H1 (cell line): ENCODE data around the gene RAB32.

ENCODE experiments used
- CBX8 ChIP-seq: fragments of 300-800, 300-1000 bp; sonication (generic); IDR thresholded peaks from 2 replicates; pipeline ENCODE4 v1.7.1; 2016; ENCODE audit warnings: low read depth, low read length, borderline replicate concordance
- CEBPB ChIP-seq: IDR thresholded peaks from 2 replicates; pipeline ENCODE4 v1.6.1; 2012; ENCODE audit warnings: low read depth, low read length
- CTCF ChIP-seq, 3 experiments: IDR thresholded peaks; 1 replicate in 2 of 3; 2 replicates in 1 of 3; pipeline versions ENCODE4 v1.5.1 to v1.6.1; 2011; ENCODE audit warnings: low read length in 3 of 3, mild to moderate bottlenecking in 3 of 3, inconsistent platforms in 2 of 3, low read depth in 1 of 3, moderate library complexity in 1 of 3; ENCODE audit not compliant: insufficient read depth in 1 of 3; ENCODE audit errors: control extremely low read depth in 1 of 3
- JUN ChIP-seq: IDR thresholded peaks from 2 replicates; pipeline ENCODE4 v1.6.1; 2011; ENCODE audit warnings: low read depth, mild to moderate bottlenecking, improper control_type of control experiment, low read length
- JUND ChIP-seq: IDR thresholded peaks from 2 replicates; pipeline ENCODE4 v1.6.1; 2011; ENCODE audit warnings: mild to moderate bottlenecking, improper control_type of control experiment, low read length
- MAFK ChIP-seq: IDR thresholded peaks from 2 replicates; pipeline ENCODE4 v1.6.1; 2012; ENCODE audit warnings: low read depth, mild to moderate bottlenecking, improper control_type of control experiment, low read length
- POLR2A ChIP-seq, 2 experiments: IDR thresholded peaks; 1 replicate in 1 of 2; 2 replicates in 1 of 2; pipeline ENCODE4 v1.6.1; 2011; ENCODE audit warnings: low read depth in 2 of 2, low read length in 2 of 2, mild to moderate bottlenecking in 2 of 2; ENCODE audit errors: control extremely low read depth in 1 of 2
- YY1 ChIP-seq: IDR thresholded peaks from 2 replicates; pipeline ENCODE4 v1.6.1; 2011; ENCODE audit warnings: low read depth, mild to moderate bottlenecking, low read length

GRCh38 chr6:146581968-146582367 is 38.3 kb downstream of the RAB32 start:
- TF ChIP-seq YY1 (no peak), CTCF (IDR thresholded peaks at IDR 0.05; ENCODE audit: control extremely low read depth in 1 of 3, insufficient read depth in 1 of 3, low read depth in 1 of 3, low read length in 3 of 3) (no peak), JUND (no peak), POLR2A (IDR thresholded peaks at IDR 0.05; ENCODE audit: control extremely low read depth in 1 of 2, low read depth in 2 of 2, low read length in 2 of 2) (no peak), MAFK (no peak), JUN (no peak), CEBPB (no peak), CBX8 (no peak)
